HAP-1 (cell line): ENCODE data around the gene GCK.
"Not testable (repeated sequence)": the region's sequence is repeated elsewhere in the genome, so short reads cannot be mapped to it uniquely, and the experiment has no call there.

Source experiments
- DNase-seq, 2 experiments: peaks; one replicate each; pipeline ENCODE4 v3.0.0-alpha.2; 2016 to 2020; ENCODE audit warnings: low spot score in 2 of 2
- H3K27me3 ChIP-seq: fragments of 250-450 bp; sonication (Bioruptor Pico); 2 replicates; pipeline ENCODE4 v1.5.1; 2020; ENCODE audit warnings: low read depth, mild to moderate bottlenecking, moderate library complexity
- H3K36me3 ChIP-seq: fragments of 250-450 bp; sonication (Bioruptor Pico); replicated peaks from 2 replicates; pipeline ENCODE4 v1.5.1; 2020; ENCODE audit warnings: mild to moderate bottlenecking
- H3K4me1 ChIP-seq: fragments of 250-450 bp; sonication (Bioruptor Pico); 2 replicates; pipeline ENCODE4 v1.5.1; 2020; ENCODE audit warnings: mild to moderate bottlenecking
- H3K4me3 ChIP-seq: fragments of 250-450 bp; sonication (Bioruptor Pico); 2 replicates; pipeline ENCODE4 v1.5.1; 2020; ENCODE audit warnings: mild to moderate bottlenecking, moderate library complexity
- H3K9me3 ChIP-seq: fragments of 250-450 bp; sonication (Bioruptor Pico); 2 replicates; pipeline ENCODE4 v1.5.1; 2020; ENCODE audit warnings: mild to moderate bottlenecking, moderate library complexity
- in situ Hi-C: fragments of 300-500 bp; cut with MboI; formaldehyde crosslinking; loops from 3 replicates; pipeline ENCODE4 v1.14.3; 2020; ENCODE audit warnings: low sequenced_read_pairs, inconsistent platforms, mixed read lengths

GCK gene

DNA sequence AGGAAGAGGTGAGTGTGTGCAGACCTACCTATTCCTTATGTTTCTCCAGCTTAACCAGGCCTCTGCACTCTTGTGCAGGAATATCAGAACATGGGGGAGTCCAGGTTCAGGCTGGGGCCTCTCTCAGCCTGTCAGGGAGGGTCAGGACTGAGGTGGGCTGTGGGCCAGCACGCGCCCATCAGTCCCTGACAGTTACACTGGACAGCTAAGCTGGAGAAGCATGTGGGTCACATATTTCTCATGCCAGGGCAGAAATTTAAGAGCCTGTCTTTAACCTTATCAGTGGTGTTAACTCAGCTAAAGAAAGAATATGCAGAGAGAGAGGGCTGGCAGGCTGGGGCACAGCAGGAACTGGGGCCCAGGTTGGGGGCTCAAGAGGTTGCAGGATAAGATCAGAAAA, 57.2 kb downstream of the GCK start:
- H3K4me3 ChIP-seq = no peak overlapping the region
- no peaks in the 10 kb centered on the region for H3K9me3 ChIP-seq
- no peaks in the 10 kb centered on the region for H3K27me3 ChIP-seq
- H3K4me1 ChIP-seq = no peaks in the 10 kb centered on the region
- no peaks in the 10 kb centered on the region for H3K36me3 ChIP-seq
- DNase-seq = no peak
- in situ Hi-C loops = no loop called here

DNA sequence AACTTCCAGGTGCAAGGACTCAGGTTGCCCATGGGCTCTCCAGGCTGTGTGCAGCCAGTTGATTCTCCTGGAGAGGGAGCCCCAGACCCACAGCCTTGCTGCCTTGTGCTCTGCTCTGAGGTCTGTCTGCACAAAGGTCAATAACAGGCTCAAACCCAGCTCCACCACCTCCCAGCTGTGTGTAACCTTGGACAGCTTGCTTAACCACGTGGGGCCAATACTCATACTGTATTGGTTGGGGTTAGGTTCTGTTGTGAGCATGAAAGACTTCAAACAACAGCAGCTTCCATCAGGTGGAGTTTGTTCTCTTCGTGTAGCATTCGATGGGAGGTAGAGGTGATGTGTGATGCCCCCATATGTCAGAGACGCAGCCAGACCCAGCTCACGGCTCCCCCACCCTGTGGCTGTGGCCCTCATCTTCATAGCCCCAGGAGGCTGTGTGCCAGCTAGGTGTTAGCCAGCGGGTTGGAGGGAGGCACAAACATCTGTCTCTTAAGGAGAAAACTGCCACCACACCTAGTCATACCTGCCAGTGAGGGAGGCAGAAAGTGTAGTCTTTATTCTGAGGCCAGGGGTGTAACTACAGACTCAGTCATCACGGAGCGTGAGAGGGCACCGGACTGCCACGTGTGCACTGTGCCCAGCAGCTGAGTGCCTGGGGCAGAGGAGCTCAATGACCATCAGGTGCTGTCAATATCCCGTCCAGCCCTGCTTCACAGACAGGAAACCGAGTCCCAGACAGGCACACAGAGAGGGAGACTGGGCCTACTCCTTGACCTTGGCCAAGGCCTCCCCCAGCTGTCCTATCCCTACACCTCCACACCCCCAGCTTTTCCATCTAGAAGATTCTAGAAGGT, 57.8 kb downstream of the GCK start:
- no peaks in the 10 kb centered on the region for H3K9me3 ChIP-seq
- no peaks in the 10 kb centered on the region for H3K36me3 ChIP-seq
- H3K4me1 ChIP-seq = no peaks in the 10 kb centered on the region
- no peak overlapping the region for H3K4me3 ChIP-seq
- in situ Hi-C loops = no loop called here
- DNase-seq = no peak
- H3K27me3 ChIP-seq = 0 out of 2 replicates have a peak, but pooled peaks cover 3% of the 10 kb centered on the region

DNA sequence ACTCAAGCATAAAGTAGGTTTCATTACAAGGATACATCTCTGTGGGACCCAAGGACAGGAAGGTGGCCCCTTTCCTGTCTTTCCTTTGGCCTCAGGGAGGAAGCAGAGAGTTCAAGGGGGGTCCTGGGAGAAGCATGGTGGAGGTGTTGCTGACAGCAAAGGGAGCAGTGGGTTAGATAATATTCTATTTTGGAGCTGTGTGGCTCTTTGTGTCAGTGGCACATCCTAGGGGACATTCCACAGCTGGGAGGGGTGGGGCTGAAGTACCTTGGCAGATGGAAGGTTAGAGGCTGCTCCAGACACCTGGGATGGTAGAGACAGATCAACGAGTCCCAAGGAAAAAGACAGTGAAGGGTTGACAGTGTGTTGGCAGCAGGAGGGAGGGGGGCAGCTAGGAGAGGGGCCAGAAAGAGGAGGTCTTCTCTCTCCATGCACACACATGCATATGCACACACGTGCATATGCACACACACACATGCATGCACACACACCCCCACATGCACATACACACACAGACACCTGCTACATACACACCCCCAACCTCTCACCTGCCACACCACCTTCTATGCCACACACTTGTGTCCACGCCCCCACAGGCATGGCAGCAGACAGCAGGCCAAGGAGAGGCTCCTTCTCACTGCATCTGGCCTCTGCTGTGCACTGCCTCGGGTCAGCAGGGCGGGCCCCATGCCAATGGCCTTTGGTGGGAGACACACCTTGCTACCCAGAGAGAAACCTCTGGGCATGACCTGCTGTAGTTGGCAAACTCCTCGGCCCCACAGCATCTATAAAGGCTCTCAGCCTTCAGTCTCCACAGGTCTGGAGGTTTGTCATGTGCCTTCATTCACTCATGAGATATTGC, 60.3 kb downstream of the GCK start:
- in situ Hi-C loops = no loop called here
- H3K4me3 ChIP-seq = no peak overlapping the region
- no peaks in the 10 kb centered on the region for H3K9me3 ChIP-seq
- no peak for DNase-seq
- H3K4me1 ChIP-seq = no peaks in the 10 kb centered on the region; the same call in 1 of the 2 replicates
- H3K27me3 ChIP-seq = 0 out of 2 replicates have a peak, but pooled peaks cover 3% of the 10 kb centered on the region
- no peaks in the 10 kb centered on the region for H3K36me3 ChIP-seq

DNA sequence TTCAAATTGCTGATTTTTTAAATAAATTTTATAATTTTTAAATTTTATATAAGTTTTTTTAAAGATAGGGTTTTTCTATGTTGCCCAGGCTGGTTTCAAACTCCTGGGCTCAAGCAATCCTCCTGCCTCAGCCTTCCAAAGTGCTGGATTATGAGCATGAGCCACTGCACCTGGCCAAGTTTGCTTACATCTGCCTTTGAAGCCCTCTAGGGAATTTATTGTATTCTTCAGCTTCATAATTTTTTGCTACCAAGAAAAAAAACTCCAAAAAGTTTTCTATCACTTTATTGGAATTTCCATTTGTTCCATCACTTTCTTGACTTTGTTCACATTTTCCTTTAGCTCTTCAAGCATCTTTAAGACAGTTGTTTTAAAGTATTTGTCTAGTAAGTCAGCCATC, 62.1 kb downstream of the GCK start:
- Histone ChIP-seq H3K4me3 (no peak overlapping the region), H3K36me3 (peaks cover under 1% of the 10 kb centered on the region; the same call in 1 of the 2 replicates), H3K4me1 (peaks cover 6% of the 10 kb centered on the region), H3K9me3 (no peaks in the 10 kb centered on the region), H3K27me3 (0 out of 2 replicates have a peak, but pooled peaks cover 3% of the 10 kb centered on the region)
- in situ Hi-C loops = no loop called here
- no peak for DNase-seq

DNA sequence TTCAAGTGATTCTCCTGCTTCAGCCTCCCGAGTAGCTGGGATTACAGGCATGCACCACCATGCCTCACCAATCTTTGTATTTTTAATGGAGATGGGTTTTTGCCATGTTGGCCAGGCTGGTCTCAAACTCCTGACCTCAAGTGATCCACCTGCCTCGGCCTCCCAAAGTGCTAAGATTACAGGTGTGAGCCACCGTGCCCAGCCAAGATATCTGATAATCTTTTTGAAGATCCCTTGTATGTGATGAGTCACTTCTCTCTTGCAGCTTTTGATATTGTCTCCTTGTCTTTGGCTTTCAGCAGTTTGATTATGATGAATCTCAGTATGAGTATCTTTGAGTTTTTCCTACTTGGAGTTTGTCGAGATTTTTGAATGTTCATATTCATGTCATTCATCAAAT, 62.7 kb downstream of the GCK start:
- H3K4me1 ChIP-seq, H3K9me3 ChIP-seq, H3K36me3 ChIP-seq, H3K27me3 ChIP-seq, H3K4me3 ChIP-seq, DNase-seq, in situ Hi-C loops: not testable (repeated sequence)

DNA sequence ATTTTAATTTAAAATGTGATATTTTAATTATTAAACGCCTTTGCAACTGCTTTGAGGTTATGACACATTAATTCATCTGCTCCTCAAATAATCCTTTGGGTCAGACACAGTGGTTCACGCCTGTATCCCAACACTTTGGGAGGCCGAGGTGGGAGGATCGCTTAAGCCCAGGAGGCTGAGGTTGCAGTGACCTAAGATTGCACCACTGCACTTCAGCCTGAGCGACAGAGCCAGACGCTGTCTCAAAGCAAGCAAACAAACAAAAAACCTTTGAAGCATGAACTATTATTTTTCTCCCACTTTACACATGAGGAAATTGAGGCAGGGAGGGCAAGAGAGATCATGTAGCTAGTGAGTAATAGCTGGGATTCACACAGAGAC, 64.4 kb downstream of the GCK start:
- peaks cover 24% of the 10 kb centered on the region for H3K36me3 ChIP-seq
- H3K4me3 ChIP-seq = no peak overlapping the region
- in situ Hi-C loops = no loop called here
- DNase-seq = no peak
- no peaks in the 10 kb centered on the region for H3K9me3 ChIP-seq
- 0 out of 2 replicates have a peak, but pooled peaks cover 3% of the 10 kb centered on the region for H3K27me3 ChIP-seq
- peaks cover 11% of the 10 kb centered on the region for H3K4me1 ChIP-seq

DNA sequence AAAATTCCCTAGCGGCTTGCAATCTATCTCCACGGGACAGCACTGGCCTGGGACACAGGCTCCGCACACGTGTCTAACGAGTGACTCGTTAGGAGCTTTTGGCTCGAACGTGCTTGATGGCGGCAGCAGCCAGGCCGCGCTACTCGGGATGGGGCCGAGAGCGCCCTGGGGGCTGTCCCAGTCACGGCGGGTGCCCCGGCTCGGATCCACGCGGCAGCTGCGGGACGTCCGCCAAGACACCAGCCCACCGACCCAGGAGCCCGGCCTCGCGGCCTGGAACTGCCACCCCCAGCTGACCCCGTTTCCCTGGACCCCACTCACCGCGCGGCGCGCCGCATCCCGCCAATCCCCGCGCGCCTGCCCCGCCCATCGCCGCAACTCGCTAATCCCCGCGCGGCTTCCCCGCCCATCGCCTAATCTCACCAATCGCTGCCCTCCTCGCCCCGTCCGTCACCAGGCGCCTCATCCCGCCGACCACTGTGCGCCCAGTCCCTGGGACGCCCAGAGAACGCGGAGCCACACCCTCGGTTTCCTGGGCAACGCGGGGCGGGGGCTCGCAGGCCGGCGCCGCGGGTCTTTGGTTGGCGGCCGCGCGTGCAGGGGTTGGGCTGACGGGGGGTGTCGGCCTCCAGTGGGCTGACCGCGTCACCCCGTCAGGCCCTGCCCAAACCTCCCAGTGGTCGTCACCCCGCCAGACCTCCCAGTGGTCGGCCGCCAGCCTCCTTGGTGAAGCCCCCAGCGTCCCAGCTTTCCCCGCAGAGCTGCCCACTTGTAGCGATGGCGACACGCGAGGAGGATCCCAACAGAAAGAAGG, 65.8 kb downstream of the GCK start, which contains the start of gene POLD2:
Gene POLD2, minus strand, starts transcription at position 359 of the 814 bp plus-strand sequence. CDS start 1,495 bp downstream, outside the sequence.
- DNase-seq = peak; percentile 95 to 99
- in situ Hi-C loops = no loop called here
- Histone ChIP-seq H3K4me1 (peaks cover 11% of the 10 kb centered on the region), H3K27me3 (0 out of 2 replicates have a peak, but pooled peaks cover 3% of the 10 kb centered on the region), H3K36me3 (peaks cover 35% of the 10 kb centered on the region), H3K4me3 (peak within 1 kb of the TSS; percentile 68), H3K9me3 (no peaks in the 10 kb centered on the region)

DNA sequence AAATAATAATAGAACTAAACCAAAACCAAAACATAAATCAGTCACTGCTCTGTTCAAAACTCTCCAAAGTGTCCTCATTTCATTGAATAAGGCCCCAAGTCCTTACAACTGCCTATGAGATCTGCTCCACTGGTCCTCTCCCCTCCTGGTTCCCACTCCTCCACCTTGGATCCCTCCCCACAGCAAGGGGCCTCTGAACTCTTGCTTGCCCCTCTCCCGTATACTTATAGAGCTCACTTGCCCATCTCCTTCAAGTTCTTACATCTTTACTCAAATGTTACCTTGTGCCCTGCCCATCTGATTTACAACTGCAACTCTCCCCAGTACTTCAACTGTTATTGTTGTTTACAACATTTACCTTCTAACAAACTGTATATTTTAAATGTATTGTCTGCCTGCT, 66.7 kb downstream of the GCK start:
- in situ Hi-C loops = no loop called here
- H3K36me3 ChIP-seq = peaks cover 43% of the 10 kb centered on the region
- H3K4me3 ChIP-seq = peak overlapping the region; percentile 68
- DNase-seq = no peak
- H3K27me3 ChIP-seq = 0 out of 2 replicates have a peak, but pooled peaks cover 3% of the 10 kb centered on the region
- no peaks in the 10 kb centered on the region for H3K9me3 ChIP-seq
- H3K4me1 ChIP-seq = peaks cover 11% of the 10 kb centered on the region

DNA sequence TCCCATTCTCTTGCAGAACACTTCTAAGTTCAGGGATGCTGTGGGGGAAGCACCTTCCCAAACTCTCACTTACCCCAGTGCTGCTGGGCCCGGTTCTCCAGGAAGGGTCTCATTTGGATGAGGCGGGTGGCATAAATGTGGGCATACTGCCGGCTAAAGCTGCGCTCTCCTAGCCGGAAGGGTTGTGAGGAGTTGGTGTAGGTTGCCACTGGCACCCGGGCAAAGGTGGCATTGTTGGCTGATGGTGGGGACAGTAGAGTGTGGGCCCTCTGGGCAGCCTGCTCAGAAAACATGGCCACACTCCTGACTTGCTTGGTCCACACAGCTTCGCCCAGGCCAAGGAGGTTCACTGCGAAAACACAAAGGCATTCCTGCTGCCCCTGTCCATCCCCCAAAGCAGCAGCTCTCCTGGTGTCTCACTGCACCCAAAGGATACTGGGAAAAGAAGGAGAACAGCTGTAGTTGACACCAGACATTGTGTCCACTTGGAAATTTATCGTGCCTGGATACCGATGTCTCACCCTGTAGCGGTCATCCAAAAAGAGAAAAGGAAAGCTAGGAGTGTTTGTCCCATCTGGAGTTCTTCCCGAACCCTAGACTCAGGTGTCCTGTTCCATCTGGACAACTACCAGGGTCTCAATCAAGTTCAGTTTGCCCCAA, 67.3 kb downstream of the GCK start:
- in situ Hi-C loops = no loop called here
- H3K36me3 ChIP-seq = peaks cover 50% of the 10 kb centered on the region
- peak overlapping the region; percentile 68 for H3K4me3 ChIP-seq
- peaks cover 11% of the 10 kb centered on the region for H3K4me1 ChIP-seq
- DNase-seq = no peak
- no peaks in the 10 kb centered on the region for H3K9me3 ChIP-seq
- H3K27me3 ChIP-seq = 0 out of 2 replicates have a peak, but pooled peaks cover 2% of the 10 kb centered on the region

DNA sequence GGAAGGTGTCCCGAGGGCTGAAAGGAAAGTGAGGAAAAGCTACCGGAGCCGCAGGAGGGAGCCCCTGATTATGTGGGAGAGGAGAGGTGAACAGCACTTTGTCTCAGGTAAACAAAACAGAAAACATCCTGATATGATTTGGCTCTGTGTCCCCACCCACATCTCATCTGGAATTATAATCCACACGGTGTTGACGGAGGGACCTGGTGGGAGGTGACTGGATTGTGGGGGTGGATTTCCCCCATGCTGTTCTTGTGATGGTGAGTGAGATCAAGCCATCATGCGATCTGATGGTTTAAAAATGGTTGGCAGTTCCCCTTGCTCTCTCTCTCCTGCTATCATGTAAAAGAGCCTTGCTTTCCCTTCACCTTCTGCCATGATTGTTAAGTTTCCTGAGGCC, 68.8 kb downstream of the GCK start:
- H3K9me3 ChIP-seq = no peaks in the 10 kb centered on the region
- no peaks in the 10 kb centered on the region for H3K27me3 ChIP-seq
- H3K4me3 ChIP-seq = no peak overlapping the region
- in situ Hi-C loops = no loop called here
- peaks cover 64% of the 10 kb centered on the region for H3K36me3 ChIP-seq
- peaks cover 11% of the 10 kb centered on the region for H3K4me1 ChIP-seq
- no peak for DNase-seq

DNA sequence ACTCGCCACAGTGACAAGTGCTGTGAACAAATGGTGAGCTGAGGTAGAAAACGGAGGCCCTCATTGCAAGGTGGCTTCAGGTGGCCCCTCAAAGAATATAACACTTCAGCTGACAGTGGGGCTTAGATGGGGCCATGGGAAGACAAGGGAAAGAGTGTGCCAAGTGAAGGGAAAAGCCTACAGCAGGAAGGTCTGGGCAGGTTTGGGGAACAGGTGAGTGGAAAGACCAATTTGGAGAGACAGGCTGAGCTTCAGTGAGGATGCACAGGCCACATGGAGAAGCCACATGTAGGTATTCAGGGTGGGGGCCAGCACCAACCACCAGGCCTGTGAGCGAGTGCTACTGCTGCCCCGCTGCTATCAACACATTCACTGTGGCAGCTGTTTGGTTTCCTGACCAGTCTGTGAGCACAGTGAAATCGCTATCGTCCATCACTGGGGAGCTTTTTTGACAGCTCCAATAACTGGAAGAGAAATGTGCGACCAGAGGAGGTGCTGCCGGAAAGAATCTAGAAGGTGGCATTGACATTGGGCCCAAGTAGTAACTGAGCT, 69.3 kb downstream of the GCK start:
- Histone ChIP-seq H3K36me3 (peaks cover 68% of the 10 kb centered on the region), H3K4me3 (no peak overlapping the region), H3K9me3 (no peaks in the 10 kb centered on the region), H3K27me3 (no peaks in the 10 kb centered on the region), H3K4me1 (peaks cover 11% of the 10 kb centered on the region)
- in situ Hi-C loops = no loop called here
- DNase-seq = no peak

DNA sequence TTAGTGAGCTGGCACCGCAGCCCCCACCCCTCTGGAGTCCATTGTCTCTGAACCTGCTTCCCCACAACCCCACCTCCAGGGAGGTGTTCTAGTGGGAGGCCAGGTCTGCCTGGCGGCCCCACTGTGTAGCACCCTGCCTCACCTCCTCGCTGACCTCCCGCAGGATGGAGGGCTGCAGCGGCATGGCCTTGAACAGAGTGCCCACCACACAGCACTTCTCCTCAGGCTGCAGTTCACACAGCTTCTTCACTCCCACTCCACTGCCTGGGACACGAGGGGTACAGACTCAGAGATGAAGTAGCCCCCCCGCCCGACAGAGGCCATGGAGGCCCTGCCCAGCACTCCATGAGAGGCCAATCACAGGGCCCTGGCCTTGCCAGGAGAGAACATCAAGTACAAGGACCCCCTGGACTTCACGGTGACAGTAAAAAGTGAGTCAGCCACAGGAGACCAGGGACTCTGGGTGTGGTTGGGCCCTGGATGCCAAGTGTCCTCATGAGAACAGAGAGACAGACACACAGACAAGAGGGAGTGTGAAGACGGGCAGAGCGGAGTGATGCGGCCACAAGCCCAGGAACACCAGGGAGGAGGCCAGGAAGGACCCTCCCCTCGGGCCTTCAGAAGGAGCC, 71.3 kb downstream of the GCK start:
- Histone ChIP-seq H3K27me3 (no peaks in the 10 kb centered on the region), H3K4me1 (peaks cover 11% of the 10 kb centered on the region; the same call in 1 of the 2 replicates), H3K9me3 (no peaks in the 10 kb centered on the region), H3K36me3 (peaks cover 75% of the 10 kb centered on the region), H3K4me3 (no peak overlapping the region)
- DNase-seq = no peak
- in situ Hi-C loops = no loop called here
